Measurements from ENCODE around the gene IGFBP2. TPM values are rescaled to one million over a fixed set of nuclear protein-coding genes. Genes with fewer than 3 reads are reported as not detected.

IGFBP2 gene
- total and polyA plus RNA-seq, 2 experiments from 2014 or later: 177 to 364 TPM

DNA sequence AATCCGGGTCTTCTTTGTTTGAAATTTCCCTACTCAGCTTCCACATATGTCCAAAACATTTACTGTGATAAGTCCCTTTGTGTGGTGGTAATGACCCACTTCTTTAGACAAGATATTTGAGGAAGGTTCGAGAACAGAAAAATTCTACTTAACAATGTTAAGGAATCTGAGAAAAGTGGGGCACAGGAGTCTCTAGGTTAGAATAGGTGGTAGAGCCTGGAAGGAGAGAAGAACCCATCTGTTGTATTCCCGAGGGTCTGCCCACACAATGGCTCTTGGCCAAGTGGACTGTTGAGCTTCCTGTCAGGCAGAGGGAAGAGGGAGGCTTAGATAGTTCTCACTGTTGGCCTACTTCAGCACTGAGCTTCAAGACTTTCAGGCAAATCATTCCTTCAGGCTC is 4.3 kb downstream of the IGFBP2 start:
- Mint-ChIP-seq H3K9me3 (peaks cover 4% of the 10 kb centered on the region; the same call in 1 of the 3 replicates), H3K36me3 (ENCODE audit: low read depth) (peaks cover 37% of the 10 kb centered on the region), H3K4me1 (peaks cover 37% of the 10 kb centered on the region), H3K27ac (peak overlapping the region; percentile 87), H3K4me3 (peak overlapping the region; percentile 98; the same call in 2 of the 3 replicates), H3K27me3 (ENCODE audit: insufficient read depth, low read depth, poor library complexity) (peaks cover 35% of the 10 kb centered on the region)
- DNase-seq (ENCODE audit: low spot score) (no peak), ATAC-seq (no peak)
- Histone ChIP-seq H3K4me1 (ENCODE audit: insufficient read depth) (peaks cover 16% of the 10 kb centered on the region), H2AFZ (no peak overlapping the region), H3K9me2 (ENCODE audit: insufficient read depth) (no peaks in the 10 kb centered on the region), H3K27ac (ENCODE audit: low read depth) (no peak overlapping the region), H3K4me2 (peak overlapping the region; percentile 75), H3K4me3 (peak overlapping the region; percentile 44; the same call in 1 of the 2 replicates), H3K36me3 (ENCODE audit: insufficient read depth) (peaks cover 16% of the 10 kb centered on the region; the same call in 1 of the 2 replicates), H3K27me3 (ENCODE audit: insufficient read depth) (peaks cover 17% of the 10 kb centered on the region), H4K20me1 (replicated peaks; ENCODE audit: insufficient read depth) (peaks cover 4% of the 10 kb centered on the region), H3F3A (replicated peaks; ENCODE audit: low read depth) (no peaks in the 10 kb centered on the region; the same call in 1 of the 2 replicates), H3K79me2 (replicated peaks; ENCODE audit: insufficient read depth) (peaks cover 74% of the 10 kb centered on the region)
- TF ChIP-seq ZNF462 (CRISPR knock-in tag; IDR thresholded peaks at IDR 0.05) (no peak), EZH2phosphoT487 (IDR thresholded peaks at IDR 0.05; ENCODE audit: unreplicated experiment) (no peak), EZH2 (IDR thresholded peaks at IDR 0.05; ENCODE audit: low read depth, unreplicated experiment) (no peak), REST (IDR thresholded peaks at IDR 0.05; ENCODE audit: unreplicated experiment) (no peak), ZNF114 (CRISPR knock-in tag; IDR thresholded peaks at IDR 0.05) (no peak), CREB1 (CRISPR knock-in tag; IDR thresholded peaks at IDR 0.05; ENCODE audit: low read depth) (no peak), POLR2AphosphoS5 (IDR thresholded peaks at IDR 0.05; ENCODE audit: low read depth) (no peak), NANOG (IDR thresholded peaks at IDR 0.05; ENCODE audit: borderline replicate concordance) (no peak)
- TF ChIP-seq, protein P1, sequence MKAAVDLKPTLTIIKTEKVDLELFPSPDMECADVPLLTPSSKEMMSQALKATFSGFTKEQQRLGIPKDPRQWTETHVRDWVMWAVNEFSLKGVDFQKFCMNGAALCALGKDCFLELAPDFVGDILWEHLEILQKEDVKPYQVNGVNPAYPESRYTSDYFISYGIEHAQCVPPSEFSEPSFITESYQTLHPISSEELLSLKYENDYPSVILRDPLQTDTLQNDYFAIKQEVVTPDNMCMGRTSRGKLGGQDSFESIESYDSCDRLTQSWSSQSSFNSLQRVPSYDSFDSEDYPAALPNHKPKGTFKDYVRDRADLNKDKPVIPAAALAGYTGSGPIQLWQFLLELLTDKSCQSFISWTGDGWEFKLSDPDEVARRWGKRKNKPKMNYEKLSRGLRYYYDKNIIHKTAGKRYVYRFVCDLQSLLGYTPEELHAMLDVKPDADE (IDR thresholded peaks at IDR 0.05): no peak
- TF ChIP-seq, protein P2, sequence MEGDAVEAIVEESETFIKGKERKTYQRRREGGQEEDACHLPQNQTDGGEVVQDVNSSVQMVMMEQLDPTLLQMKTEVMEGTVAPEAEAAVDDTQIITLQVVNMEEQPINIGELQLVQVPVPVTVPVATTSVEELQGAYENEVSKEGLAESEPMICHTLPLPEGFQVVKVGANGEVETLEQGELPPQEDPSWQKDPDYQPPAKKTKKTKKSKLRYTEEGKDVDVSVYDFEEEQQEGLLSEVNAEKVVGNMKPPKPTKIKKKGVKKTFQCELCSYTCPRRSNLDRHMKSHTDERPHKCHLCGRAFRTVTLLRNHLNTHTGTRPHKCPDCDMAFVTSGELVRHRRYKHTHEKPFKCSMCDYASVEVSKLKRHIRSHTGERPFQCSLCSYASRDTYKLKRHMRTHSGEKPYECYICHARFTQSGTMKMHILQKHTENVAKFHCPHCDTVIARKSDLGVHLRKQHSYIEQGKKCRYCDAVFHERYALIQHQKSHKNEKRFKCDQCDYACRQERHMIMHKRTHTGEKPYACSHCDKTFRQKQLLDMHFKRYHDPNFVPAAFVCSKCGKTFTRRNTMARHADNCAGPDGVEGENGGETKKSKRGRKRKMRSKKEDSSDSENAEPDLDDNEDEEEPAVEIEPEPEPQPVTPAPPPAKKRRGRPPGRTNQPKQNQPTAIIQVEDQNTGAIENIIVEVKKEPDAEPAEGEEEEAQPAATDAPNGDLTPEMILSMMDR (conservative IDR thresholded peaks at IDR 0.05; ENCODE audit: low read depth in 2 of 2): no peak
